Measurements from ENCODE around the gene SLC22A12. TPM values are rescaled to one million over a fixed set of nuclear protein-coding genes. Genes with fewer than 3 reads are reported as not detected.

The SLC22A12 gene
- total and polyA plus RNA-seq, 2 donors (not counting 3 experiments of a cell fraction or from before 2014, with no cell fraction given), result not detected

DNA sequence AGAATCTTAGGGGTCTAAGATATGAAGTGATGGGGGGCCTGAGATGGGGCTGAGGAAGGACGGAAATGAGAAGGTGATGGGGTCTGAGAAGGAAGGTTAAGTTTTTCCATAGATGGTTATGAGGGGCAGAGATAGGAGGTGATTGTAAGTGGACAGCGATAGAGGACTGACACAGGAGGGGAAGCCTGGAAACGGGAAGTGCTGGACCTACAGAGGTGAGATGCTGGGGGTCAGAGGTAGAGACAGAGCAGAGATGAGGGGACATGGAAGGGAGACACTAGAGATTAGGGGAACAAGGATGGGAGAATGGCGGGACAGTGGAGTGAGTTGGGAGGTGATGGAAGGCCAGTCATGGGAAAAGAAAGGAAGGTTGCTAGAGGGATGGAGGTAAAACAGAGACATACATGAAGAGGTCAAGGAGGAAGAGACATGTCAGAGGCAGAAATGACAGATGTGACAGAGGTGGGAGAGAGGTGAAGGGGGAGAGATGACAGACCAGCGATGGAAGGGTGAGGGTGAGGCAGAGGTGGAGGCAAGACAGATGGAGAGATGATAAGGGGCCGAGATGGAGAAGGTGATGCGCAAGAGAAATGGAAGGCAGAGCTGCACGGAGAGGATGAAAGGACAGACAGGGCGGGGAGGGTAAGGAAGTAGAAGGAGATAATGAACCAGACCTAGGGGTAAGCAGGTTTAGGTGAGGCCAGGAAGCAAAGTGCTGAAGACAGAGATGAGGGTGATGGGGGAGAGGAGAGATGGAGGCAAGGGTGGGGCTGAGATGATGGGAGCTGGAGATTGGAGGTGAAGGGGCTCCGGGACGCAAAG lies 50.8 kb downstream of the SLC22A12 start:
- Histone ChIP-seq H3K79me2 (ENCODE audit: control insufficient read depth, insufficient read depth, low read length) (no peaks in the 10 kb centered on the region), H4K20me1 (replicated peaks; ENCODE audit: control insufficient read depth, extremely low read depth, insufficient read depth, low read length) (no peaks in the 10 kb centered on the region), H3K4me2 (ENCODE audit: insufficient read depth, low read length) (no peak overlapping the region), H3K9me3 (replicated peaks; ENCODE audit: control insufficient read depth, insufficient read depth, low read length) (no peaks in the 10 kb centered on the region), H3K9ac (replicated peaks; ENCODE audit: extremely low read depth, insufficient read depth, low read length) (no peak overlapping the region), H3K27me3 (ENCODE audit: control insufficient read depth in 2 of 2, insufficient read depth in 2 of 2, low read length in 2 of 2) (peaks cover 61 to 66% of the 10 kb centered on the region in 2 experiments), H3K9me1 (replicated peaks; ENCODE audit: control insufficient read depth, extremely low read depth, insufficient read depth, low read length) (no peaks in the 10 kb centered on the region), H3K36me3 (ENCODE audit: control insufficient read depth in 2 of 2, extremely low read depth in 1 of 2, insufficient read depth in 2 of 2, low read length in 2 of 2) (no peaks in the 10 kb centered on the region), H2AFZ (ENCODE audit: low read depth, low read length) (no peak overlapping the region), H3K4me3 (replicated peaks in 1 of 3; ENCODE audit: insufficient read depth in 1 of 3, low read depth in 1 of 3, low read length in 3 of 3) (no peak overlapping the region), H3K4me1 (ENCODE audit: control insufficient read depth, extremely low read depth, insufficient read depth, low read length) (no peaks in the 10 kb centered on the region), H3K27ac (ENCODE audit: insufficient read depth, low read depth, low read length) (no peak overlapping the region)
- intact Hi-C loops (cut with micrococcal nuclease), result no loop called here
- FAIRE-seq, result no peak
- ChIA-PET POLR2A (no interaction called here), CTCF (no interaction called here)
- BruUV-seq (replicated peaks), result no TSS peak
- TF ChIP-seq FOS (IDR thresholded peaks at IDR 0.05; ENCODE audit: borderline replicate concordance, insufficient read depth, low read length), result no peak
- TF ChIP-seq, protein P1, sequence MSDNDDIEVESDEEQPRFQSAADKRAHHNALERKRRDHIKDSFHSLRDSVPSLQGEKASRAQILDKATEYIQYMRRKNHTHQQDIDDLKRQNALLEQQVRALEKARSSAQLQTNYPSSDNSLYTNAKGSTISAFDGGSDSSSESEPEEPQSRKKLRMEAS (IDR thresholded peaks at IDR 0.05; ENCODE audit: insufficient read depth, insufficient read length), result no peak
- TF ChIP-seq JUN (IDR thresholded peaks at IDR 0.05; ENCODE audit: borderline replicate concordance, insufficient read depth, insufficient read length, low read depth), result no peak
- TF ChIP-seq GATA2 (IDR thresholded peaks at IDR 0.05; ENCODE audit: insufficient read depth, insufficient read length, low read depth, low read length), result no peak
- no peak for TF ChIP-seq MYC (IDR thresholded peaks at IDR 0.05; ENCODE audit: low read depth, low read length)
- TF ChIP-seq CTCF (IDR thresholded peaks at IDR 0.05; ENCODE audit: extremely low read depth in 1 of 2, insufficient read depth in 1 of 2, low read depth in 1 of 2, low read length in 2 of 2), result no peak
- TF ChIP-seq POLR2AphosphoS5 (IDR thresholded peaks at IDR 0.05; ENCODE audit: insufficient read depth, low read depth, low read length), result no peak
- TF ChIP-seq EZH2 (IDR thresholded peaks at IDR 0.05; ENCODE audit: borderline replicate concordance, low read depth, low read length, severe bottlenecking), result no peak
- no peak for TF ChIP-seq POLR2A (IDR thresholded peaks at IDR 0.05; ENCODE audit: low read depth, low read length)
- DNase-seq (ENCODE audit: low read depth, low spot score), result no peak
- dilution Hi-C loops (cut with MboI; ENCODE audit: extremely low pct_ligation_motif_present, low sequenced_read_pairs), result loop anchor here (25.0 kb wide), 1 partner anchor 130 kb away; no protein-coding TSS in a partner anchor
